Effector memory CD8-positive, alpha-beta T cell (primary cell): ENCODE data around the gene MOGAT2.
"Not testable (repeated sequence)": the region's sequence is repeated elsewhere in the genome, so short reads cannot be mapped to it uniquely, and the experiment has no call there.

Source experiments
- ATAC-seq: fragments of 150-1000 bp; cut with Tn5 transposase; replicated peaks from 2 replicates; pipeline ENCODE4 v1.10.0; 2021; ENCODE audit warnings: mild to moderate bottlenecking, moderate library complexity
- DNase-seq, 3 experiments: peaks; one replicate each; pipeline ENCODE4 v3.0.0; 2021
- H3K27ac Mint-ChIP-seq, 2 donors: one replicate each; pipeline ENCODE4 v1.8.0; 2022; ENCODE audit warnings: mild to moderate bottlenecking in 2 of 2, mixed read lengths in 2 of 2, moderate library complexity in 2 of 2
- H3K27me3 Mint-ChIP-seq, 2 donors: one replicate each; pipeline ENCODE4 v1.8.0; 2022; ENCODE audit warnings: mixed read lengths in 2 of 2
- H3K36me3 Mint-ChIP-seq: one replicate; pipeline ENCODE4 v1.8.0; 2022; ENCODE audit warnings: mild to moderate bottlenecking, moderate library complexity, mixed read lengths; ENCODE audit not compliant: insufficient read depth
- H3K4me1 Mint-ChIP-seq, 2 donors: one replicate each; pipeline ENCODE4 v1.8.0; 2022; ENCODE audit warnings: low read depth in 2 of 2, mixed read lengths in 2 of 2
- H3K4me3 Mint-ChIP-seq, 2 donors: one replicate each; pipeline ENCODE4 v1.8.0; 2022; ENCODE audit warnings: mild to moderate bottlenecking in 2 of 2, mixed read lengths in 2 of 2, moderate library complexity in 2 of 2
- H3K9me3 Mint-ChIP-seq, 2 donors: one replicate each; pipeline ENCODE4 v1.8.0; 2022; ENCODE audit warnings: mixed read lengths in 2 of 2
- total RNA-seq, 9 experiments: gene quantifications; one replicate each; lab custom pipeline; 2026; lab: John Stamatoyannopoulos, UW

The MOGAT2 gene
- 0 reads per million in 9 experiments for total RNA-seq

GRCh38 chr11:75717608-75718418, at the start of gene MOGAT2:
TSS of gene MOGAT2 (plus strand) at chr11:75717838. CDS start at chr11:75717889, 51 bp downstream.
- DNase-seq = no peak
- ATAC-seq = no peak
- Mint-ChIP-seq H3K27me3 (peaks cover 10 to 11% of the 10 kb centered on the region in 2 donors), H3K4me1 (no peaks in the 10 kb centered on the region), H3K9me3 (no peaks in the 10 kb centered on the region), H3K27ac (no peak within 1 kb of the TSS), H3K4me3 (no peak within 1 kb of the TSS), H3K36me3 (no peaks in the 10 kb centered on the region)

GRCh38 chr11:75668451-75669297, 49.0 kb upstream of the MOGAT2 start, which contains the start of gene MAP6:
TSS of gene MAP6 (minus strand) at chr11:75669038. CDS start at chr11:75668369, 669 bp downstream.
- Mint-ChIP-seq H3K4me3 (peak within 1 kb of the TSS; percentile 80), H3K27me3 (peaks cover 73 to 81% of the 10 kb centered on the region in 2 donors), H3K9me3 (no peaks in the 10 kb centered on the region), H3K36me3 (peaks cover 3% of the 10 kb centered on the region), H3K4me1 (peaks cover 8 to 10% of the 10 kb centered on the region in 2 donors), H3K27ac (no peak within 1 kb of the TSS)
- DNase-seq = peak in 1 of 3 experiments; percentile 5
- peak; percentile 30 for ATAC-seq

DNA sequence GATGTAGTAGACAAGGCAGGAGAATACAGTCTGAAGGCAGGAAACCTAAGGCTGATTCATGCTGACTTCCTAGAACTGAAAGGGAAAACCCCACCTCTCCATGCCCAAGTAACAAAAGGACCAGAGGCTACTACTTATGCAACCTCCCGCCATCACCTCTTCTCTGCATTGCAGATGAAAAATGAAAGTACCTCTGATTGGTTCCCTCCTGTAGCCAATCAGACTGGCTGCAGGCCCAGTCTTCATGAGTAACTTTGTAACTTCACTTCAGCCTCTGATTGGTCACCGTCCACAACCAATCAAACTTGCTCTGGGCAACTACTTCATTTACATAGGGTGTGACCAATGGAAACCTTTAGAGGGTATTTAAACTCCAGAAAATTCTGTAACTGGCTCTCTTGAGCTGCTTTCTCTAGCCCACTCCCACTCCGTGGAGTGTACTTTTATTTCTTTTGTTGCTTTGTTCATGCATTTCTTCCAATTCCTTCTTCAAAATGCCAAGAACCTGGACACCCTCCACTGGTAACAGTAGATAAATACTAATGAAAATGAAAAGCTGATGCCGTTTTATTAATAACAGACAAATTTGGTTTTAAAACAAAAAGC, 43.6 kb upstream of the MOGAT2 start:
- Mint-ChIP-seq H3K27me3 (peaks cover 51 to 53% of the 10 kb centered on the region in 2 donors), H3K36me3 (no peaks in the 10 kb centered on the region), H3K27ac (no peak overlapping the region), H3K4me3 (no peak overlapping the region), H3K4me1 (no peaks in the 10 kb centered on the region), H3K9me3 (no peaks in the 10 kb centered on the region)
- DNase-seq (no peak), ATAC-seq (no peak)

- DNase-seq = no peak
- no peak for ATAC-seq
- Mint-ChIP-seq H3K4me3 (no peak overlapping the region), H3K9me3 (no peaks in the 10 kb centered on the region), H3K36me3 (no peaks in the 10 kb centered on the region), H3K27ac (no peak overlapping the region), H3K4me1 (no peaks in the 10 kb centered on the region), H3K27me3 (peaks cover 33 to 36% of the 10 kb centered on the region in 2 donors)
Observed at GRCh38 chr11:75677275-75677674, 40.4 kb upstream of the MOGAT2 start.

GRCh38 chr11:75677909-75678308, 39.7 kb upstream of the MOGAT2 start:
- H3K4me1 Mint-ChIP-seq = no peaks in the 10 kb centered on the region
- H3K27me3 Mint-ChIP-seq = peaks cover 33 to 36% of the 10 kb centered on the region in 2 donors
- H3K27ac Mint-ChIP-seq = no peak overlapping the region
- H3K4me3 Mint-ChIP-seq = no peak overlapping the region
- ATAC-seq = no peak
- H3K36me3 Mint-ChIP-seq = no peaks in the 10 kb centered on the region
- DNase-seq = no peak
- no peaks in the 10 kb centered on the region for H3K9me3 Mint-ChIP-seq

DNA sequence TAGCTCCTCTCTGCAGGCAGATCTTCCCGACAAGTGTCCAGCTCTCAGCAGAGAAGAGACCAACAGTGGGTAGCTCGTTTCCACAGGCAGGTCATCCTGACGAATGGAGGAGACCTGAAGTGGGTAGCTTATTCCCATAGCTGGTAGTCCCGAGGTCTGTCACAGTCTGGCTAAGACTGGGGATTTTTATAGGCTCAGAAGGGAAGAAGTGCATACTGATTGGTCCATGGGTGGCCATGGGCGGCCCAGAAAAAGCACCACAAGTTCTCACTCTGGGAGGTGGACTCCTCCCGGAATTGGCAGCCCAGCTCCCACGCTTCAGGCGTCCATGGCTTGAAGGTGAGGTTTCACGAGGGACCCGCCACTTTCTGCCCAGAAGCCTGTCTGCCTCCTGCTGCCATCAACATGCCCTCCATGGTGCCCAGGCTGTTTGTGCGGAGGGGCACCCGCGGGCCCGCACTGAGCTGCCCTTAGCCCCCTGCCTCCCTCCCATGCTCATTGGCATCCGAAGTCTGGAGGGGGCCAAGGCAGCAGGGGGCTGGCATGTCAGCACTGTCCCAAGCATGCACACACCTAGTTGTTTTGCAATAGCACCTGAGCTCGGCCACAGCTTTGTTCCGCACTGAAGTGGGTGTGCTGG, 38.9 kb upstream of the MOGAT2 start:
- Mint-ChIP-seq H3K27me3 (peaks cover 42 to 44% of the 10 kb centered on the region in 2 donors), H3K4me1 (no peaks in the 10 kb centered on the region), H3K4me3 (no peak overlapping the region), H3K9me3 (no peaks in the 10 kb centered on the region), H3K27ac (no peak overlapping the region), H3K36me3 (no peaks in the 10 kb centered on the region)
- no peak for DNase-seq
- ATAC-seq = no peak

DNA sequence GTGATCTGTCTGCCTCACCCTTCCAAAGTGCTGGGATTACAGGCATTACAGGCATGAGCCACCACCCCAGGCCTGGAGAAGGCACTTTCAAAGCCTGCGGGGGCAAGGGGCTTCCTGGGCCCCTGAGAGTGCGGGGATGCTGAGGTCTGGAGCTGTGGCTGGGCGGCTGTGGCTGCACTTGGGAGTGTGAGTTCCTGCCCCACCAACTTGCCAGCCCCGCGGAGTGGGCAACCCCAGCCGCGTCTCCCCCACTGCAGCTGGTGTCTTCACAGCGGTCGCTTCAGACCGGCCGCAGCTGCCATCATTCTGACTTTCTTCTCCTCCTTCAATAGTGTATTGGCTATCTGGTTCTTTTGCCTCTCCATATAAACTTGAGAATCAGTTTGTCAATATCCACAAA, 38.1 kb upstream of the MOGAT2 start:
- peaks cover 48 to 52% of the 10 kb centered on the region in 2 donors for H3K27me3 Mint-ChIP-seq

DNA sequence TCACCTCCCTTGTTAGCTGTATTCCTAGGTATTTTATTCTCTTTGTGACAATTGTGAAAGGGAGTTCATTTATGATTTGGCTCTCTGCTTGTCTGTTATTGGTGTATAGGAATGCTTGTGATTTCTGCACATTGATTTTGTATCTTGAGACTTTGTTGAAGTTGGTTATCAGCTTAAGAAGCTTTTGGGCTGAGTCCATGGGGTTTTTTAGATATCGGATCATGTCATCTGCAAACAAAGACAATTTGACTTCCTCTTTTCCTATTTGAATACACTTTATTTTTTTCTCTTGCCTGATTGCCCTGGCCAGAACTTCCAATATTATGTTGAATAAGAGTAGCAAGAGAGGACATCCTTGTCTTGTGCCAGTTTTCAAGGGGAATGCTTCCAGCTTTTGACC, 33.8 kb upstream of the MOGAT2 start:
- peaks cover 57 to 82% of the 10 kb centered on the region in 2 donors for H3K27me3 Mint-ChIP-seq
- not testable (repeated sequence) for ATAC-seq, H3K27ac Mint-ChIP-seq, H3K4me3 Mint-ChIP-seq, H3K36me3 Mint-ChIP-seq, DNase-seq, H3K4me1 Mint-ChIP-seq
- H3K9me3 Mint-ChIP-seq = peaks cover 5 to 16% of the 10 kb centered on the region in 2 donors

More for the DNA sequence above, 38.1 kb upstream of the MOGAT2 start:
- Mint-ChIP-seq H3K4me3 (no peak overlapping the region), H3K4me1 (no peaks in the 10 kb centered on the region), H3K9me3 (no peaks in the 10 kb centered on the region), H3K36me3 (no peaks in the 10 kb centered on the region), H3K27ac (no peak overlapping the region)
- DNase-seq (no peak), ATAC-seq (no peak)

- Mint-ChIP-seq H3K9me3 (peaks cover 3 to 12% of the 10 kb centered on the region in 2 donors), H3K4me3 (no peak overlapping the region), H3K4me1 (no peaks in the 10 kb centered on the region), H3K27ac (no peak overlapping the region), H3K27me3 (peaks cover 74 to 98% of the 10 kb centered on the region in 2 donors), H3K36me3 (no peaks in the 10 kb centered on the region)
- ATAC-seq (peak; percentile 19), DNase-seq (no peak)
Observed at GRCh38 chr11:75689863-75690609, 27.6 kb upstream of the MOGAT2 start.

GRCh38 chr11:75691804-75692203, 25.8 kb upstream of the MOGAT2 start:
- Mint-ChIP-seq H3K9me3 (no peaks in the 10 kb centered on the region), H3K27me3 (peaks cover 82 to 98% of the 10 kb centered on the region in 2 donors), H3K36me3 (no peaks in the 10 kb centered on the region), H3K27ac (no peak overlapping the region), H3K4me3 (no peak overlapping the region), H3K4me1 (no peaks in the 10 kb centered on the region)
- no peak for ATAC-seq
- no peak for DNase-seq

GRCh38 chr11:75697906-75698581, 19.6 kb upstream of the MOGAT2 start:
- Mint-ChIP-seq H3K4me3 (no peak overlapping the region), H3K9me3 (no peaks in the 10 kb centered on the region)
- no peak for ATAC-seq

DNA sequence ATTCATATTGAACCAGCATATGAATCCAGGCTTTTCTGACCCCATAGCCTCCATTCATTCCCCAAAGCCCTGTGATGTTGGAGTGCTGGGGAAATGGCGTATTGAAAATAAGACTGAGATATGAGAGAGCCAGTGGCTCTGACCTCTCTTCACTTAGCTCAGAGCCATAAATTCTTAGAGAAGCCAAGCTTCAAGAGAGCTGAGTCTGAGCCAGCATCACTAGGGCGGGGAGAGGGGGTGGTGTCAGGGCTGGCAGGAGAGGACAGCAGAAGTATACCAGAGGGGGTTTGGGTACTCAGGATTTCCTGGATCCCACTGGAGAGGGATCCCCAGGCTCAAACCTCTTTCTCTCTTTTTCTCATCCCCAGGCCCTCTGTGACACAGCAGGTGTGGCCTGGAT, 16.7 kb upstream of the MOGAT2 start:
- Mint-ChIP-seq H3K9me3 (no peaks in the 10 kb centered on the region), H3K4me1 (peaks cover 0 to 6% of the 10 kb centered on the region in 2 donors), H3K27ac (no peak overlapping the region), H3K27me3 (peaks cover 42 to 51% of the 10 kb centered on the region in 2 donors), H3K36me3 (no peaks in the 10 kb centered on the region), H3K4me3 (no peak overlapping the region)
- ATAC-seq (no peak), DNase-seq (no peak)

More at GRCh38 chr11:75697906-75698581, 19.6 kb upstream of the MOGAT2 start:
- Mint-ChIP-seq H3K27me3 (peaks cover 71 to 72% of the 10 kb centered on the region in 2 donors), H3K27ac (no peak overlapping the region), H3K36me3 (no peaks in the 10 kb centered on the region), H3K4me1 (no peaks in the 10 kb centered on the region)
- DNase-seq = no peak
